GM11168 (cell line): ENCODE data around the gene OR10V1.
"Not testable (repeated sequence)": the region's sequence is repeated elsewhere in the genome, so short reads cannot be mapped to it uniquely, and the experiment has no call there.

Experiments used
- in situ Hi-C: fragments of 300-500 bp; cut with MboI; formaldehyde crosslinking; loops from one replicate; pipeline ENCODE4 v1.12.0; 2022; ENCODE audit warnings: low sequenced_read_pairs; ENCODE audit not compliant: unreplicated experiment

Gene OR10V1

GRCh38 chr11:59716051-59716450 is 2.4 kb upstream of the OR10V1 start:
- in situ Hi-C loops = no loop called here

GRCh38 chr11:59710136-59710847 is 3.4 kb downstream of the OR10V1 start:
- in situ Hi-C loops = no loop called here

- in situ Hi-C loops = no loop called here
Observed at GRCh38 chr11:59708537-59708936, 5.1 kb downstream of the OR10V1 start.

- in situ Hi-C loops = no loop called here
Observed at GRCh38 chr11:59707371-59707770, 6.3 kb downstream of the OR10V1 start.

GRCh38 chr11:59706518-59707285 is 6.9 kb downstream of the OR10V1 start:
- in situ Hi-C loops = no loop called here

- in situ Hi-C loops = no loop called here
Observed at GRCh38 chr11:59705294-59705693, 8.4 kb downstream of the OR10V1 start.

GRCh38 chr11:59703515-59703914 is 10.1 kb downstream of the OR10V1 start:
- in situ Hi-C loops = not testable (repeated sequence)

GRCh38 chr11:59700157-59700556 is 13.5 kb downstream of the OR10V1 start:
- in situ Hi-C loops = not testable (repeated sequence)

- in situ Hi-C loops = loop anchor here (25.0 kb wide), 1 partner anchor 436 kb away; no protein-coding TSS in a partner anchor
Observed at GRCh38 chr11:59698506-59698905, 15.1 kb downstream of the OR10V1 start.

GRCh38 chr11:59692915-59693314 is 20.7 kb downstream of the OR10V1 start:
- in situ Hi-C loops = loop anchor here (25.0 kb wide), 1 partner anchor 431 kb away; no protein-coding TSS in a partner anchor

- in situ Hi-C loops = loop anchor here (25.0 kb wide), 1 partner anchor 429 kb away; no protein-coding TSS in a partner anchor
Observed at GRCh38 chr11:59691156-59691555, 22.5 kb downstream of the OR10V1 start.

- in situ Hi-C loops = loop anchor here (25.0 kb wide), 1 partner anchor 427 kb away; no protein-coding TSS in a partner anchor
Observed at GRCh38 chr11:59689015-59689414, 24.6 kb downstream of the OR10V1 start.

GRCh38 chr11:59681260-59681725 is 32.4 kb downstream of the OR10V1 start:
- in situ Hi-C loops = loop anchor here (25.0 kb wide), 1 partner anchor 419 kb away; no protein-coding TSS in a partner anchor

GRCh38 chr11:59680287-59681154 is 33.1 kb downstream of the OR10V1 start:
- in situ Hi-C loops = loop anchor here (25.0 kb wide), 1 partner anchor 418 kb away; no protein-coding TSS in a partner anchor

- in situ Hi-C loops = loop anchor here (25.0 kb wide), 1 partner anchor 417 kb away; no protein-coding TSS in a partner anchor
Observed at GRCh38 chr11:59679347-59679746, 34.3 kb downstream of the OR10V1 start.

- in situ Hi-C loops = loop anchor here (25.0 kb wide), 1 partner anchor 416 kb away; no protein-coding TSS in a partner anchor
Observed at GRCh38 chr11:59678813-59679165, 34.9 kb downstream of the OR10V1 start.

GRCh38 chr11:59678118-59678812 is 35.4 kb downstream of the OR10V1 start:
- in situ Hi-C loops = loop anchor here (25.0 kb wide), 1 partner anchor 416 kb away; no protein-coding TSS in a partner anchor

- in situ Hi-C loops = loop anchor here (25.0 kb wide), 1 partner anchor 414 kb away; no protein-coding TSS in a partner anchor
Observed at GRCh38 chr11:59676205-59676604, 37.4 kb downstream of the OR10V1 start.

GRCh38 chr11:59674291-59674690 is 39.4 kb downstream of the OR10V1 start:
- in situ Hi-C loops = no loop called here
